Measurements from ENCODE around the gene SPSB2.

DNA sequence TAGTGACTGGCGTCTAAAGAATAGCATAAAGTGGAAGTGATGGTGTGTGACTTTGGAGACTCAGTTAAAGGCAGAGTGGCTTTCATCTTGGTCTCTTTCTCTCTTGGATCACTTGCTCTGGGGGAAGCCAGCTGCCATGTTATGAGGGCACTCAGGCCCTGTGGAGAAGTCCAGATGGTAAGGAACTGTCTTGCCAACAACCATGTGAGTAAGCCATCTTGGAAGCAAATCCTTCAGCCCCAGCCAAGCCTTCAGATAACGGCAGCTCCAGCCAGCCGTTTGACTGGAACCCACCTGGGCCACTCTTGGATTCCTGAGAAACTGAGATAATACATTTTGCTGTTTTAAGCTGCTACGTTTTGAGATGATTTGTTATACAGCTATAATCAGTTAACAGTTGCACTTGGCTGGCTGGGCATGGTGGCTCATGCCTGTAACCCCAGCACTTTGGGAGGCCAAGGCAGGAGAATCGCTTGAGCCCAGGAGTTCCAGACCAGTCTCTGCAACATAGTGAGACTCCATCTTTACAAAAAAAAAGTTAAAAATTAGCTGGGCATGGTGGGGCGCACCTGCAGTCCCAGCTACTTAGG lies 23.8 kb upstream of the SPSB2 start:
- TF ChIP-seq, protein P1, sequence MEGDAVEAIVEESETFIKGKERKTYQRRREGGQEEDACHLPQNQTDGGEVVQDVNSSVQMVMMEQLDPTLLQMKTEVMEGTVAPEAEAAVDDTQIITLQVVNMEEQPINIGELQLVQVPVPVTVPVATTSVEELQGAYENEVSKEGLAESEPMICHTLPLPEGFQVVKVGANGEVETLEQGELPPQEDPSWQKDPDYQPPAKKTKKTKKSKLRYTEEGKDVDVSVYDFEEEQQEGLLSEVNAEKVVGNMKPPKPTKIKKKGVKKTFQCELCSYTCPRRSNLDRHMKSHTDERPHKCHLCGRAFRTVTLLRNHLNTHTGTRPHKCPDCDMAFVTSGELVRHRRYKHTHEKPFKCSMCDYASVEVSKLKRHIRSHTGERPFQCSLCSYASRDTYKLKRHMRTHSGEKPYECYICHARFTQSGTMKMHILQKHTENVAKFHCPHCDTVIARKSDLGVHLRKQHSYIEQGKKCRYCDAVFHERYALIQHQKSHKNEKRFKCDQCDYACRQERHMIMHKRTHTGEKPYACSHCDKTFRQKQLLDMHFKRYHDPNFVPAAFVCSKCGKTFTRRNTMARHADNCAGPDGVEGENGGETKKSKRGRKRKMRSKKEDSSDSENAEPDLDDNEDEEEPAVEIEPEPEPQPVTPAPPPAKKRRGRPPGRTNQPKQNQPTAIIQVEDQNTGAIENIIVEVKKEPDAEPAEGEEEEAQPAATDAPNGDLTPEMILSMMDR (conservative IDR thresholded peaks at IDR 0.05; ENCODE audit: low read depth, low read length): no peak
- no peak for TF ChIP-seq EZH2 (IDR thresholded peaks at IDR 0.05; ENCODE audit: low read length, unreplicated experiment)
- no peak for TF ChIP-seq EZH2phosphoT487 (IDR thresholded peaks at IDR 0.05; ENCODE audit: borderline replicate concordance, low read length)

All from PC-3 (cell line).